Fibroblast of the aortic adventitia (primary cell): Measurements from ENCODE around the gene TEDC1. TPM values are rescaled to one million over a fixed set of nuclear protein-coding genes. Genes with fewer than 3 reads are reported as not detected.

Experiments used
- DNase-seq: peaks from one replicate; pipeline ENCODE4 v3.0.0-alpha.2; 2010; ENCODE audit warnings: low read depth
- H3K4me3 ChIP-seq: 2 replicates; pipeline ENCODE4 v1.5.1; 2011; ENCODE audit warnings: low read depth, mild to moderate bottlenecking, control low read depth, low read length, moderate library complexity
- CTCF ChIP-seq: IDR thresholded peaks from 2 replicates; pipeline ENCODE4 v1.5.1; 2011; ENCODE audit warnings: mild to moderate bottlenecking, low read length, control low read depth, inconsistent platforms; ENCODE audit not compliant: insufficient read depth
- total RNA-seq: library from RNA; depleted of rRNA; stranded (reverse); fragments of >200 nt; gene quantifications from 2 replicates; pipeline ENCODE4 v1.2.3, GENCODE V29; 2012; ENCODE audit warnings: low replicate concordance

TEDC1 gene
- total RNA-seq, 1 donor, result 12.6 TPM

- DNase-seq, result peak; percentile 78
- TF ChIP-seq CTCF, result peak; percentile 68
- H3K4me3 ChIP-seq, result peak overlapping the region; percentile 72
Observed at GRCh38 chr14:105489542-105490266, 1.3 kb upstream of the TEDC1 start.

GRCh38 chr14:105490267-105490571 lies 827 bp upstream of the TEDC1 start:
- no peak for TF ChIP-seq CTCF
- peak overlapping the region; percentile 72 for H3K4me3 ChIP-seq
- DNase-seq, result no peak

GRCh38 chr14:105491366-105491973 lies 424 bp downstream of the TEDC1 start:
- TF ChIP-seq CTCF, result no peak
- peak overlapping the region; percentile 73 for H3K4me3 ChIP-seq
- peak; percentile 37 for DNase-seq

GRCh38 chr14:105492031-105492970 lies 1.3 kb downstream of the TEDC1 start:
- no peak overlapping the region for H3K4me3 ChIP-seq
- DNase-seq, result no peak
- no peak for TF ChIP-seq CTCF

- TF ChIP-seq CTCF, result no peak
- H3K4me3 ChIP-seq, result no peak overlapping the region
- DNase-seq, result no peak
Observed at GRCh38 chr14:105492971-105493871, 2.2 kb downstream of the TEDC1 start.
